Measurements from ENCODE around the gene TMCC2.

DNA sequence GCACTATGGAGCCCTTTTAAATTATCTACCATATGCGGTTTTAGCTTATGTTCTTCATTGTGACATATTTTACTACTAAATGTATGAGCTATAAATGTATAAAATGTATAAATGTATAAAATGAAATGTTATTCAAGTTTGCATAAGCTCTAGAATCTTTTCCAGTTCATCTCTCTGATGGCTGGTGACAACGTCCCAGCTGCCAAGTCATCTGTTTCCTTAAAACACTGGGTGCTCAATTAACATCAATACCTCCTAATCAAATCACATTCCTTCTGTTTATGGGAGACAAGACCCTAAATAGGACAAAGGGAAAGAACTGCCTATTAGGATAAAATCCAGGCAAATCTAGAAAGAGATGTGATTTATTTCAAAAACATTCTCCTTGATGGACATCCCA, 39.1 kb upstream of the TMCC2 start:
- TF ChIP-seq YY1 (IDR thresholded peaks at IDR 0.05; ENCODE audit: low read depth) = no peak
- TF ChIP-seq, protein P1, sequence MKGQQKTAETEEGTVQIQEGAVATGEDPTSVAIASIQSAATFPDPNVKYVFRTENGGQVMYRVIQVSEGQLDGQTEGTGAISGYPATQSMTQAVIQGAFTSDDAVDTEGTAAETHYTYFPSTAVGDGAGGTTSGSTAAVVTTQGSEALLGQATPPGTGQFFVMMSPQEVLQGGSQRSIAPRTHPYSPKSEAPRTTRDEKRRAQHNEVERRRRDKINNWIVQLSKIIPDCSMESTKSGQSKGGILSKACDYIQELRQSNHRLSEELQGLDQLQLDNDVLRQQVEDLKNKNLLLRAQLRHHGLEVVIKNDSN (IDR thresholded peaks at IDR 0.05) = no peak
- TF ChIP-seq, protein P2, sequence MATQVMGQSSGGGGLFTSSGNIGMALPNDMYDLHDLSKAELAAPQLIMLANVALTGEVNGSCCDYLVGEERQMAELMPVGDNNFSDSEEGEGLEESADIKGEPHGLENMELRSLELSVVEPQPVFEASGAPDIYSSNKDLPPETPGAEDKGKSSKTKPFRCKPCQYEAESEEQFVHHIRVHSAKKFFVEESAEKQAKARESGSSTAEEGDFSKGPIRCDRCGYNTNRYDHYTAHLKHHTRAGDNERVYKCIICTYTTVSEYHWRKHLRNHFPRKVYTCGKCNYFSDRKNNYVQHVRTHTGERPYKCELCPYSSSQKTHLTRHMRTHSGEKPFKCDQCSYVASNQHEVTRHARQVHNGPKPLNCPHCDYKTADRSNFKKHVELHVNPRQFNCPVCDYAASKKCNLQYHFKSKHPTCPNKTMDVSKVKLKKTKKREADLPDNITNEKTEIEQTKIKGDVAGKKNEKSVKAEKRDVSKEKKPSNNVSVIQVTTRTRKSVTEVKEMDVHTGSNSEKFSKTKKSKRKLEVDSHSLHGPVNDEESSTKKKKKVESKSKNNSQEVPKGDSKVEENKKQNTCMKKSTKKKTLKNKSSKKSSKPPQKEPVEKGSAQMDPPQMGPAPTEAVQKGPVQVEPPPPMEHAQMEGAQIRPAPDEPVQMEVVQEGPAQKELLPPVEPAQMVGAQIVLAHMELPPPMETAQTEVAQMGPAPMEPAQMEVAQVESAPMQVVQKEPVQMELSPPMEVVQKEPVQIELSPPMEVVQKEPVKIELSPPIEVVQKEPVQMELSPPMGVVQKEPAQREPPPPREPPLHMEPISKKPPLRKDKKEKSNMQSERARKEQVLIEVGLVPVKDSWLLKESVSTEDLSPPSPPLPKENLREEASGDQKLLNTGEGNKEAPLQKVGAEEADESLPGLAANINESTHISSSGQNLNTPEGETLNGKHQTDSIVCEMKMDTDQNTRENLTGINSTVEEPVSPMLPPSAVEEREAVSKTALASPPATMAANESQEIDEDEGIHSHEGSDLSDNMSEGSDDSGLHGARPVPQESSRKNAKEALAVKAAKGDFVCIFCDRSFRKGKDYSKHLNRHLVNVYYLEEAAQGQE (IDR thresholded peaks at IDR 0.05; ENCODE audit: low read depth) = no peak
- no peak for TF ChIP-seq CEBPB (IDR thresholded peaks at IDR 0.05)
- TF ChIP-seq EP300 (IDR thresholded peaks at IDR 0.05; ENCODE audit: borderline replicate concordance) = no peak
- TF ChIP-seq TAF1 (IDR thresholded peaks at IDR 0.05; ENCODE audit: low read depth) = no peak
- no peak for TF ChIP-seq ZBTB7A (IDR thresholded peaks at IDR 0.05; ENCODE audit: low read depth)
- TF ChIP-seq EGR1 (IDR thresholded peaks at IDR 0.05) = no peak
- no peak for TF ChIP-seq NFIC (IDR thresholded peaks at IDR 0.05)

Measured in Ishikawa (cell line).